ENCODE results near the gene NUP160.
"Not testable (repeated sequence)": the region's sequence is repeated elsewhere in the genome, so short reads cannot be mapped to it uniquely, and the experiment has no call there.

DNA sequence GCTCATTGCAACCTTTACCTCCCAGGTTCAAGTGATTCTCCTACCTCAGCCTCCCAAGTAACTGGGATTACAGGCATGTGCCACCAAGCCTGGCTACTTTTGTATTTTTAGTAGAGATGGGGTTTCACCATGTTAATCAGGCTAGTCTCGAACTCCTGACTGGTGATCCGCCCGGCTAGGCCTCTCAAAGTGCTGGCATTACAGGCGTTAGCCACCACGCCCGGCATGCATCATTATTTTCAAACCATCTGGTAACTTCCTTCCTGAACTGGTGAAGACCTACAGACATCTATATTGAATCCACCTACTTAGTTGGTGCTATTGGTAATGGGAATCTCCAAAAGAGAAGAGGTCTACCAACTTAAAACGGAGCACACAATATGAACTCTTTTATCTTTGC, 110.3 kb downstream of the NUP160 start:
- TF ChIP-seq, protein P1, sequence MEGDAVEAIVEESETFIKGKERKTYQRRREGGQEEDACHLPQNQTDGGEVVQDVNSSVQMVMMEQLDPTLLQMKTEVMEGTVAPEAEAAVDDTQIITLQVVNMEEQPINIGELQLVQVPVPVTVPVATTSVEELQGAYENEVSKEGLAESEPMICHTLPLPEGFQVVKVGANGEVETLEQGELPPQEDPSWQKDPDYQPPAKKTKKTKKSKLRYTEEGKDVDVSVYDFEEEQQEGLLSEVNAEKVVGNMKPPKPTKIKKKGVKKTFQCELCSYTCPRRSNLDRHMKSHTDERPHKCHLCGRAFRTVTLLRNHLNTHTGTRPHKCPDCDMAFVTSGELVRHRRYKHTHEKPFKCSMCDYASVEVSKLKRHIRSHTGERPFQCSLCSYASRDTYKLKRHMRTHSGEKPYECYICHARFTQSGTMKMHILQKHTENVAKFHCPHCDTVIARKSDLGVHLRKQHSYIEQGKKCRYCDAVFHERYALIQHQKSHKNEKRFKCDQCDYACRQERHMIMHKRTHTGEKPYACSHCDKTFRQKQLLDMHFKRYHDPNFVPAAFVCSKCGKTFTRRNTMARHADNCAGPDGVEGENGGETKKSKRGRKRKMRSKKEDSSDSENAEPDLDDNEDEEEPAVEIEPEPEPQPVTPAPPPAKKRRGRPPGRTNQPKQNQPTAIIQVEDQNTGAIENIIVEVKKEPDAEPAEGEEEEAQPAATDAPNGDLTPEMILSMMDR (conservative IDR thresholded peaks at IDR 0.05; ENCODE audit: low read length), result not testable (repeated sequence)
- TF ChIP-seq EZH2phosphoT487 (IDR thresholded peaks at IDR 0.05; ENCODE audit: borderline replicate concordance), result not testable (repeated sequence)
